Kidney (tissue), 14 donors: ENCODE results near the gene FAM83F. TPM values are rescaled to one million over a fixed set of nuclear protein-coding genes. Genes with fewer than 3 reads are reported as not detected.

Source experiments
- DNase-seq, 5 donors: peaks; one replicate each; pipeline ENCODE4 v3.0.0-alpha.2; 2013 to 2020
- FAIRE-seq: peaks from 2 replicates; lab custom pipeline; 2012; peaks lifted over from hg19 to GRCh38; lab: Jason Lieb, UNC
- H3K27ac ChIP-seq, 2 donors: one replicate each; pipeline ENCODE4 v1.7.0; 2013; ENCODE audit warnings: low read depth in 2 of 2, low read length in 2 of 2, inconsistent platforms in 1 of 2
- H3K27me3 ChIP-seq: one replicate; pipeline ENCODE4 v1.7.1; 2013; ENCODE audit warnings: low read length, inconsistent platforms; ENCODE audit not compliant: control insufficient read depth, insufficient read depth
- H3K36me3 ChIP-seq, 3 donors: one replicate each; pipeline versions ENCODE4 v1.7.0 to v1.7.1; 2013; ENCODE audit warnings: low read length in 3 of 3, control low read depth in 1 of 3, inconsistent platforms in 1 of 3; ENCODE audit not compliant: insufficient read depth in 3 of 3, control insufficient read depth in 2 of 3
- H3K4me1 ChIP-seq, 3 donors: one replicate each; pipeline versions ENCODE4 v1.7.0 to v1.7.1; 2013; ENCODE audit warnings: low read length in 3 of 3, inconsistent platforms in 1 of 3, low read depth in 1 of 3; ENCODE audit not compliant: control insufficient read depth in 2 of 3, insufficient read depth in 2 of 3
- H3K4me3 ChIP-seq, 3 donors: one replicate each; pipeline versions ENCODE4 v1.7.0 to v1.8.1; 2013; ENCODE audit warnings: low read length in 3 of 3, control low read depth in 1 of 3, inconsistent platforms in 1 of 3
- H3K9ac ChIP-seq, 3 donors: one replicate each; pipeline versions ENCODE4 v1.7.0 to v1.7.1; 2013; ENCODE audit warnings: low read length in 3 of 3, control low read depth in 1 of 3, inconsistent platforms in 1 of 3
- H3K9me3 ChIP-seq, 3 donors: one replicate each; pipeline versions ENCODE4 v1.7.0 to v1.7.1; 2013; ENCODE audit warnings: low read length in 3 of 3, control low read depth in 1 of 3, inconsistent platforms in 1 of 3; ENCODE audit not compliant: control insufficient read depth in 2 of 3, insufficient read depth in 1 of 3
- intact Hi-C: fragments of 100-400 bp; cut with DNase I; formaldehyde crosslinking; loops from one replicate; pipeline ENCODE4 v1.11.1; 2022
- polyA plus RNA-seq: library from polyadenylated mRNA; stranded (reverse); fragments of 350-450 nt; fragmentation: Illumina TruSeq; extraction: RNeasy Lipid Tissue Mini Kit (QIAGEN cat#74804); gene quantifications from one replicate; pipeline ENCODE4 v1.2.3, GENCODE V29; 2014; ENCODE audit warnings: low read depth, low replicate concordance; ENCODE audit not compliant: insufficient read depth
- total RNA-seq: library from RNA; stranded (reverse); fragmentation: NEBNext Ultra II Directional; extraction: Animal tissue kit (Norgen Biotek cat#: 25700); gene quantifications from one replicate; pipeline ENCODE4 v1.2.1, GENCODE V29; 2021
- TF ChIP-seq, protein P1 (sequence below): IDR thresholded peaks from 3 replicates; pipeline ENCODE4 v1.5.1; 2012; ENCODE audit warnings: mild to moderate bottlenecking, moderate library complexity, borderline replicate concordance; ENCODE audit not compliant: insufficient read depth; ENCODE audit errors: extremely low read depth
- donor health status: control.
- donor health status: control.
- donor health status: control.
- donor health status: control.
- donor health status: control.
- donor health status: DM: yes; HTN: yes; CAD: no.
- donor health status: Normal renal cell carcinoma (clear cell type).

FAM83F gene
- total and polyA plus RNA-seq, 2 donors from 2014 or later: 6.8 to 13.1 TPM

- TF ChIP-seq, protein P1, sequence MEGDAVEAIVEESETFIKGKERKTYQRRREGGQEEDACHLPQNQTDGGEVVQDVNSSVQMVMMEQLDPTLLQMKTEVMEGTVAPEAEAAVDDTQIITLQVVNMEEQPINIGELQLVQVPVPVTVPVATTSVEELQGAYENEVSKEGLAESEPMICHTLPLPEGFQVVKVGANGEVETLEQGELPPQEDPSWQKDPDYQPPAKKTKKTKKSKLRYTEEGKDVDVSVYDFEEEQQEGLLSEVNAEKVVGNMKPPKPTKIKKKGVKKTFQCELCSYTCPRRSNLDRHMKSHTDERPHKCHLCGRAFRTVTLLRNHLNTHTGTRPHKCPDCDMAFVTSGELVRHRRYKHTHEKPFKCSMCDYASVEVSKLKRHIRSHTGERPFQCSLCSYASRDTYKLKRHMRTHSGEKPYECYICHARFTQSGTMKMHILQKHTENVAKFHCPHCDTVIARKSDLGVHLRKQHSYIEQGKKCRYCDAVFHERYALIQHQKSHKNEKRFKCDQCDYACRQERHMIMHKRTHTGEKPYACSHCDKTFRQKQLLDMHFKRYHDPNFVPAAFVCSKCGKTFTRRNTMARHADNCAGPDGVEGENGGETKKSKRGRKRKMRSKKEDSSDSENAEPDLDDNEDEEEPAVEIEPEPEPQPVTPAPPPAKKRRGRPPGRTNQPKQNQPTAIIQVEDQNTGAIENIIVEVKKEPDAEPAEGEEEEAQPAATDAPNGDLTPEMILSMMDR: no peak
- Histone ChIP-seq H3K9me3 (no peaks in the 10 kb centered on the region), H3K4me1 (peaks cover 13 to 39% (median 36%) of the 10 kb centered on the region in 3 donors), H3K36me3 (no peaks in the 10 kb centered on the region), H3K4me3 (no peak overlapping the region), H3K9ac (no peak overlapping the region), H3K27ac (no peak overlapping the region), H3K27me3 (no peaks in the 10 kb centered on the region)
- no peak for DNase-seq
- intact Hi-C loops: no loop called here
- no peak for FAIRE-seq
Measured at GRCh38 chr22:40039482-40040115, 44.8 kb downstream of the FAM83F start.

DNA sequence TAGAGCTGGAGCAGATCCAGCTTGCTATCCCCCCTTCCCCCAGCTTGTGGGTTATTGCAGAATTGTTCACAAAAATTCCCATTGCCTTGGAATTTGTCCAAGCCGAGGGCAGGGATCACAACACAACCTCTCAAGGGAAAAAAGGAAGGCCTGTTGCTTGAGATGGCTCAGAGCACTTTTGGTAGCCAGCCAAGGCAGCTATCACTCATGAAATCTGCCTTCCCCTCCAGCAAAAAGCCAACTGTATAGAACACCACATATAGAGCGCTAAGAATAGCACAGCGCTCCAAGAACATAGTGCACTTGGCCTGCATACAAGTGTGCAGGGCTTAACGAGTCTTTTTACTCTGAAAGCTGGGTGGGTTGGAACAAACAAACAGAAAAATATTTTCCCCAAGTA is 46.2 kb downstream of the FAM83F start:
- peaks cover 13 to 41% (median 36%) of the 10 kb centered on the region in 3 donors for H3K4me1 ChIP-seq
- no peak for FAIRE-seq
- H3K27ac ChIP-seq: peak overlapping the region; percentile 28 to 71
- H3K9ac ChIP-seq: peak overlapping the region in 1 of 3 donors; percentile 38
- peak; percentile 80 to 95 (median 82) for DNase-seq
- H3K36me3 ChIP-seq: no peaks in the 10 kb centered on the region
- H3K27me3 ChIP-seq: no peaks in the 10 kb centered on the region
- TF ChIP-seq, protein P1: no peak
- H3K9me3 ChIP-seq: no peaks in the 10 kb centered on the region
- H3K4me3 ChIP-seq: no peak overlapping the region
- intact Hi-C loops: no loop called here

- Histone ChIP-seq H3K4me1 (peaks cover 13 to 44% (median 39%) of the 10 kb centered on the region in 3 donors), H3K9me3 (no peaks in the 10 kb centered on the region), H3K9ac (peak overlapping the region in 1 of 3 donors; percentile 38), H3K4me3 (no peak overlapping the region), H3K36me3 (no peaks in the 10 kb centered on the region), H3K27ac (peak overlapping the region; percentile 28 to 71), H3K27me3 (no peaks in the 10 kb centered on the region)
- TF ChIP-seq, protein P1: no peak
- DNase-seq: no peak
- FAIRE-seq: no peak
- intact Hi-C loops: no loop called here
Measured at GRCh38 chr22:40041366-40042137, 46.8 kb downstream of the FAM83F start.
